ENCODE results near the gene VWA1.
A peak's percentile ranks its signal among the peaks of the same experiment; 100 is the strongest.
"Not testable (repeated sequence)": the region's sequence is repeated elsewhere in the genome, so short reads cannot be mapped to it uniquely, and the experiment has no call there.

Gene VWA1

GRCh38 chr1:1415751-1416150 lies 19.7 kb upstream of the VWA1 start:
- TF ChIP-seq CTCF (IDR thresholded peaks at IDR 0.05; ENCODE audit: extremely low read depth, insufficient read depth, missing control alignments), result no peak
- DNase-seq (ENCODE audit: low spot score), result no peak
- in situ Hi-C loops (cut with MboI; ENCODE audit: low pct_unique_long_range_greater_than_20kb, low sequenced_read_pairs, unreplicated experiment), result no loop called here

- DNase-seq (ENCODE audit: low spot score); in situ Hi-C loops (cut with MboI; ENCODE audit: low pct_unique_long_range_greater_than_20kb, low sequenced_read_pairs, unreplicated experiment): not testable (repeated sequence)
Observed at GRCh38 chr1:1417396-1417795, 18.1 kb upstream of the VWA1 start.

GRCh38 chr1:1417825-1418463 lies 17.5 kb upstream of the VWA1 start:
- peak; percentile 57 for DNase-seq (ENCODE audit: low spot score)
- in situ Hi-C loops (cut with MboI; ENCODE audit: low pct_unique_long_range_greater_than_20kb, low sequenced_read_pairs, unreplicated experiment), result not testable (repeated sequence)

GRCh38 chr1:1418464-1419362 lies 16.8 kb upstream of the VWA1 start:
- TF ChIP-seq CTCF (IDR thresholded peaks at IDR 0.05; ENCODE audit: extremely low read depth, insufficient read depth, missing control alignments), result no peak
- DNase-seq (ENCODE audit: low spot score), result peak; percentile 42
- in situ Hi-C loops (cut with MboI; ENCODE audit: low pct_unique_long_range_greater_than_20kb, low sequenced_read_pairs, unreplicated experiment), result no loop called here

GRCh38 chr1:1419363-1419812 lies 16.1 kb upstream of the VWA1 start:
- DNase-seq (ENCODE audit: low spot score), result peak; percentile 27
- no peak for TF ChIP-seq CTCF (IDR thresholded peaks at IDR 0.05; ENCODE audit: extremely low read depth, insufficient read depth, missing control alignments)
- in situ Hi-C loops (cut with MboI; ENCODE audit: low pct_unique_long_range_greater_than_20kb, low sequenced_read_pairs, unreplicated experiment), result no loop called here

GRCh38 chr1:1419813-1420653 lies 15.5 kb upstream of the VWA1 start:
- in situ Hi-C loops (cut with MboI; ENCODE audit: low pct_unique_long_range_greater_than_20kb, low sequenced_read_pairs, unreplicated experiment), result no loop called here
- DNase-seq (ENCODE audit: low spot score), result peak; percentile 40
- TF ChIP-seq CTCF (IDR thresholded peaks at IDR 0.05; ENCODE audit: extremely low read depth, insufficient read depth, missing control alignments), result peak; percentile 20

GRCh38 chr1:1420654-1421141 lies 14.8 kb upstream of the VWA1 start:
- no peak for TF ChIP-seq CTCF (IDR thresholded peaks at IDR 0.05; ENCODE audit: extremely low read depth, insufficient read depth, missing control alignments)
- in situ Hi-C loops (cut with MboI; ENCODE audit: low pct_unique_long_range_greater_than_20kb, low sequenced_read_pairs, unreplicated experiment), result no loop called here
- DNase-seq (ENCODE audit: low spot score), result no peak

Data from GM13977 (cell line).